ENCODE results near the gene MASP1. TPM values are rescaled to one million over a fixed set of nuclear protein-coding genes. Genes with fewer than 3 reads are reported as not detected.
A peak's percentile ranks its signal among the peaks of the same experiment; 100 is the strongest.

The MASP1 gene
- total RNA-seq, 1 donor from 2014 or later, result 144 TPM

DNA sequence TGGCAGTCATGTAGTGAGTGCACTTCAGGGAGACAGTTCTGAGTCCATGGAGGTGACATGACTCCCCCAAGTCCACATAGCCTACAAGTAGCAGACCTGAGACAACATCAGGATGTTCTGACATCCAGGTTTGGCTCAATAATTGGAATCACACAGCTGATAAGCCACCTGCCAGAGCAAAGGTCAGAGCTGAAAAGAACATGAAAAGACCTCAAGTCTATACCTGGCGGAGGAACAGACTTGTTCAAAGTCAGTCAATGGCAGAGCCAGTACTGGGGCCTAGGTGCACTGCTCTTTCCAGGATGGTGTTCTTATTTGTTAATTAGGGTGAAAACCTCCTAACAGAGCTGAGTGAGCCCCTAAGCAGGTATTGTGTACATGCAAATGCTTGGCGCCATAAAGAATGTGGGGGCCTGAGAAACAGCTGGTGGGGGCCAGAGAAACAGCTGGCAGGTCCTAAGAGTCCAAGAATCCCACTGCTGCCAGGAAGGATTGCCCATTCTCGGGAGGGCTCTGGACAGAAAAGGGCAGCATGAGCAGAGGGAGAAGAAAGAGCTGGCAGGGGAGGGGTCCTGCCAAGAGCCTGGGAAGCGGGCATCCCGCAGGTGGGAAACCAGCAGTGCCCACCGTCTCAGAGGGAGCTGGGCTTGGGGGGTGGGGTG, 17.1 kb downstream of the MASP1 start:
- DNase-seq (no peak), ATAC-seq (ENCODE audit: poor library complexity) (no peak)
- intact Hi-C loops (cut with DNase I), result no loop called here

DNA sequence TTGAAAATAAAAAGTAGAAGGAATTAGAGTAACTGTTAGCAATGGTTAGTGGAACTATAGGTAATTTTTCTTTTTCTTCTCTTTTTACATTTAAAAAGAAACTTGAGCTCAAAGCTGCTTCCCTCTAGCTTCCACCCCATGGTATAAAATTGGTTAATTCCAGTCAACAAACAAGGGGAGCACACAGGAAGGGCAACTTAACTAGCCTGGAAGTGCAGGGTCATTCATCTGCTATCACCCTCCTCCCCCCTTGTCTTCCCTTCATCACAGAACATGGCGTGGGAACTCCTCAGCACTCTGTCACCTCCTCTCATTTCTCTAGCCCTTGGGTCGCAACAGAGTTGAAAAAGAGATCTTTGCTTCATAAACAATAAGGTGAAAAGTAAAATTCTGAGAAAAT, 20.0 kb downstream of the MASP1 start:
- intact Hi-C loops (cut with DNase I), result no loop called here
- no peak for DNase-seq
- ATAC-seq (ENCODE audit: poor library complexity), result no peak

DNA sequence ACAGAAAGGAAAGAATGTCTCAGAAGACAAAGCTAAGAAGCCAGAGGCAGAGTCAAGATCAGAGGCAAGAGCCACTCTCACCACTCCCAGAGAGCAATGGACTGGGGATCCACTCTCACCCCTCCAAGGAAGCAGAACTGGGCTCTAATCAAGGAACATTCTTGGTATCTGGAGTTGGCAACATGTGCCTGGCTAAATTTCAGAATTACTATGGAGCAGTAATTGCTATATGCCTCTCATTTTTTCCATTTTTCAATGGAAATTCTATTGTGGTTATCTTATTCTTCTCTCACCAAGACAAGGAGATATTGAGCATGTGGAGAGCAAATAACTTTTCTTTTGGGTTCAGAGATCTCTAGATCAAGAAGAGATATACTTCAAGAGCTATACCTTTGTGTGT, 22.1 kb downstream of the MASP1 start:
- DNase-seq, result no peak
- intact Hi-C loops (cut with DNase I), result no loop called here
- ATAC-seq (ENCODE audit: poor library complexity), result no peak

DNA sequence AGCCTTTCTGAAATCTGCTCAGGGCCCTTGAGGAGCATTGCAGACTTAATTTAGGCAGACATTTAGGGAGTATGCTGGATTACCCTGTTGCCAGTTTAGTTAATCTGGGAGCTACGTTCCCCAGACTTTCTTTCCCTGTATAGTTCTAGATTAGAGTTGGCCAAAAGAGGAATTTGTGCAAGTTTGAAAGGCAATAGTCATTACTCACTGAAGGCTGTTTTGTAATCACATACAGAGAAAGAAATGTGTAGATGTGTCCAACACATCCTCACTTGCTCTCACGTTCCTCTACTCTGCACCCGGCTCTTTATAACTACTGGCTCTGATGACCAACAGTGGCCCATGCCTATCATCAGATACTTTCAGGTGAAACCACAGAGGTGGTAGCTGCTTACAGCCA, 24.2 kb downstream of the MASP1 start:
- ATAC-seq (ENCODE audit: poor library complexity) (no peak), DNase-seq (no peak)
- intact Hi-C loops (cut with DNase I), result no loop called here

DNA sequence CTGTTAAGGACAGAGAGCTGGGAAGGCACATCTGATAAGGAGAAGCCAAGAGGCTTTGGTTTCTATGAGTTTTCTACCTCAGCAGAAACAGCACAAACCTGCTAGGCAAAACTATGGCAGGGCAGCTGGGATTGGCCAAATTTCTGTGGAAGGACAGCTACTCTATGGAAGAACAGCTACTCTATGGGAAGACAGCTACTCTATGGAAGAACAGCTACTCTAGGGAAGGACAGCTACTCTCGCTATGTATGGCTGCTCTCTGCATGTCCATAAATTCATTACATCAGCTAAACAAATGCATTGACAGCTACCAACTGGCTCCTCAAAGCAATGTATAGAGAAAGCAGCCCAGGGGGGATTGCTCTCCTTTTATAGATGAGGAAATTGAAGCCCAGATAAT, 24.8 kb downstream of the MASP1 start:
- DNase-seq (no peak), ATAC-seq (ENCODE audit: poor library complexity) (no peak)
- intact Hi-C loops (cut with DNase I), result no loop called here

DNA sequence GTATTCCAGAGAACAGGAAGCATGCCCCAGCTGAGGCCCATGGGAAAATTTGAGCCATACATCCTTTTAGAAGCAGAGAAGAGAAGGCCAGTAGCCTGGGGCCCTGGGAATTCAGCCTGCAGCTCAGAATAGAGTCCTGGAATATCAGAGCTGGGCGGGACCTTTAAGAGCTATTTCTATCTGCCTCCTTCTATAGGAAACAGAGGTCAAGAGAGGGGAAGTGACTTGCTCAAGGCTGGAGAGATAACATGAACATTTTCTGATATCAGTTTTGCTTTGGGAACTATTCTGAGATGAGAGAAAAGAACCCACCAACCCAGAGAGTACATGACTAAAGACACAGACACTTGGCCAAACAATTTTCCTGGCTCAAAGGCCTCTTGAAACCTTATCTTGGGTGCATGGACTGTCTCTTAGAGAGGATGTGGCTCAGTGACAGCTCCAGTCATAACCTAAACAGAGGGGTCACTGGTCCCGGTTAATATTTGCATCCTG, 26.0 kb downstream of the MASP1 start:
- intact Hi-C loops (cut with DNase I), result no loop called here
- no peak for DNase-seq
- ATAC-seq (ENCODE audit: poor library complexity), result peak; percentile 85

DNA sequence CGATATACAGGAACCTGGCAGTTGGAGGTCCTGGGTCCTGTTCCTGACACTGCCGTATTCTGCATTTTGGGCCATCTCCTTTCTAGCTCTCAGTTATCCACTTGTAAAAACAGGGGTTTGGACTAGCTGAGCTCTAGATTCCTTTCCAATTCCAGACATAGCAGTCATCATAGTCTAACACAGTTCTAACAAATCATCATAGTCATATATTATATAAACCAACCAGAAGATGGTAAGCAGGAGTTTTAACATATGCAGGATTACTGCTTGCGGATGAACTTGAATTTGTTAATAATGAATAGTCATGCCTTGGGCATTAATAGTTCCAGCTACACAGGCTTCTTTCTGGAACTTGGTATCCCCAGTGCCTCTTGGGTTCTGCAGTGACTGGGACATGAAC, 26.6 kb downstream of the MASP1 start:
- intact Hi-C loops (cut with DNase I), result no loop called here
- ATAC-seq (ENCODE audit: poor library complexity), result no peak

DNA sequence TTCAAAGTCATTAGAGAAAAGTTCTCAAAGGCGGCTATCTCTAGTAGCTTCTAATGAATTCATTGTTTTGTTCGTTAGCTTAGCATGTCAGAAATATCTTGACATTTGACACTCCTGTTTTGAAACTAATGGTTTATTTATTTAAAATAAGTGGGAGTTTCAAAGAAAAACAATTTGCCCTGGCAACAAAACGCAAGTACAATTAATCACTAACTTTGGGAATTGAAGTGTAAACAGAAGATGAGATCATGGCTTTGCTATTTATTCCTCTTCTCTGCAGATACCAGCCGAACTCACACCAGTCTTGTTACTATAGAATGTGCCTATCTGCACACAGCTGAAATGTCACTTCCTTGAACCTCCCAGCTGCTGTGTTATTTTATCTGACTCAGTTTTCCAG, 27.5 kb downstream of the MASP1 start:
- DNase-seq, result no peak
- ATAC-seq (ENCODE audit: poor library complexity), result peak; percentile 39
- intact Hi-C loops (cut with DNase I), result no loop called here

More for the DNA sequence above, 26.6 kb downstream of the MASP1 start:
- DNase-seq, result no peak

DNA sequence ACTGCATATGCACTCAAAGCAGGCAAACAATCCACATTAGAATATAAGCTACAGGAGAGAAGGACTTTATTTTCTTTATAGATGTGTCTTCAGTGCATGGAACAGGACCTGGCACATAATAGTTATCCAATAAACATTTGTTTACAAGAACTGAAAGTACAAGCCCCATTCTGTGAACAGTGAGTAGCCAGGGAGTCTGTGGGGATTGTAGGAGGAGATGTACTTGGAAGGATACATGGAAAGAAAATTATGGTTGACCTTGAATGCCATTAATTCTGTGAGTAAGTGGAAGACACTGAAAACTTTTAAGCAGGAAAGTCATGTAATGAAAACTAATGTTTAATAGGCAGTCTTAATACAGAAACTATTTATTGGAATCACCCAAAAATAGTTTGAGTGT, 28.3 kb downstream of the MASP1 start:
- DNase-seq (no peak), ATAC-seq (ENCODE audit: poor library complexity) (no peak)
- intact Hi-C loops (cut with DNase I), result no loop called here

DNA sequence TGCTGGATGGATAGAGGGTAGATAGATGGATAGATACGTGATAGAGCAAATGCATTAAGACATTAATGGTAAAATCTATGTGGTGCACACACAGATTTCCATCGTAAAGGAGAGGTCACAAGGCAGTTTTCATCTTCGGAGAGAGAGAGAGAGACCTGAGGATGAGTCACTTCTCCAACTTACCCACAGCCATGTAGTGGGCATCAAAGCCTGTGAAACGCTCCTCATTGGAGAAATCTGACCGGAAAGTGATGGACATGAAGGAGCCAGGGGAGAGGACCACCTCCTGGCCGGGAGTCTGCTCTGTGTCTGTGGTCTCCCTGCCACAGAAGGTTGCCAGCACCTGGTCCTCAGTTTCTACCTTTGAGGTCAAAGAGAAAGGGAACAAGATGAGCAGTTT, 29.2 kb downstream of the MASP1 start:
- DNase-seq (no peak), ATAC-seq (ENCODE audit: poor library complexity) (no peak)
- intact Hi-C loops (cut with DNase I), result no loop called here

DNA sequence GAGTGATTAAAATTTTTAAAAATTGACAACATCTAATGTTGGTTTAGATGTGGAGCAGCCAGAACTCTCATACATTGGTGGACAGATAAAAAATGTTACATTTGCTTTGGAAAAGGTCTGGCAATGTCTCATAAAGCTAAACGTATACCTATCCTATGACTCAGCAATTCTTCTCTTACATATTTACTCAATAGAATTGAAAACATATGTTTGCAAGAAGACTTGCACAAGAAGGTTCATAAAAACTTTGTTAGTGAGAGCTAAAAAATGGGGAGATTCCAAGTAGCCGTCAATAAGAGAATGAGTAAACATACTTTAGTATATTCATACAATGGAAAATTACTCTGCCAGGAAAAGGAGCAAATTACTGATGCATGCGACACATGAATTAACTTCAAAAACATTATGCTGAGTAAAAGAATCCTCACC, 30.0 kb downstream of the MASP1 start:
- DNase-seq (no peak), ATAC-seq (ENCODE audit: poor library complexity) (no peak)
- intact Hi-C loops (cut with DNase I), result no loop called here

DNA sequence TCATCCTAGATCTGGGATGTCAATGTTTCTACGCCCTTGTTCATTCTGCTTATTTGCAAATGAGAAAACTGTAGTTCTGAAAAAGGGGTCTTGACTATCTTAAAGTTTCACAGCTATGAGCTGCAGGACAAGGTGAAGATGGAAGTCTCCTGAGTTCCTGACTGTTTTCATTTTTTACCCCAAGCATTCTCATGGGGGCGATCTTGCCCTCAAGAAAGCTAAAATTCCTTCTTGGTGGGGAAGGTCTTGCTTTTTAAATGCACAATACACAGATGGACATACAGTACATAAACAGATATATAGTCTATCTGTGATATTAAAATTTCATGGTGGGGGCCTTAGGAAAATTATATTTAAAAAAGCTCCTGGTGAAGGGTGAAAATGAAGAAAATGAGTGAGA, 32.4 kb downstream of the MASP1 start:
- DNase-seq (no peak), ATAC-seq (ENCODE audit: poor library complexity) (no peak)
- intact Hi-C loops (cut with DNase I), result no loop called here

DNA sequence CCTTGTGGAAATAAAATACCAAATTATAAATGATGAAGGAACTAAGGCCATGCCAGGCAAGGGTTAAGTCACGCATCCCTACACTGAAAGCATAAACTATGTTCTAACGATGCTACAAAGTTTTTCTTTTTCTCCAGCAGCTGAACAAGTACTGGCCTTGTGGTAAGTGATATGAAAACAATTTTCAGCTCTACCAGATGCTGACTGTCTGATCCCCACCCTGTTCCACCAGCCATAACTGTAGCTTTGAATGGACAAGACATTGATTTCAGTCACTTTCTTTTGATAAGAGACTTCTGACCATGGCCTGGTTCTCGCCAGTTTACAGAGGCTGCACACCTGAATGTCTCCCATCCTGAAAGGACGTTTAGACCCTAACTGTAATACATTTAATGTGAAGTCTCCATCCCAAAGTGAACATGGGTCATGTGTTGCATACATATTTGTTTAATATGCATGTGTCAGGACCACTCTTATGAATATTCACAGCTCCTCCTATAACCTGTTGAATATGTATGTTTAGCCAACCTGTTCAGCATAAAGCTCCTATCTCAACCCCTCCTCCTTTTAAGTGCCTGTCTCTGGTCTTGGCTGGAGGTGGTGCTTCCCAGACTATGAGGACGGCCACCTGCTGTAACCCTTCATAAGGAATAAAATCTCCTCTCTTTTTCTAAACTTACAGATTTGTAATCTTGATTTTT, 33.4 kb downstream of the MASP1 start:
- no peak for ATAC-seq (ENCODE audit: poor library complexity)
- no peak for DNase-seq
- intact Hi-C loops (cut with DNase I), result no loop called here

DNA sequence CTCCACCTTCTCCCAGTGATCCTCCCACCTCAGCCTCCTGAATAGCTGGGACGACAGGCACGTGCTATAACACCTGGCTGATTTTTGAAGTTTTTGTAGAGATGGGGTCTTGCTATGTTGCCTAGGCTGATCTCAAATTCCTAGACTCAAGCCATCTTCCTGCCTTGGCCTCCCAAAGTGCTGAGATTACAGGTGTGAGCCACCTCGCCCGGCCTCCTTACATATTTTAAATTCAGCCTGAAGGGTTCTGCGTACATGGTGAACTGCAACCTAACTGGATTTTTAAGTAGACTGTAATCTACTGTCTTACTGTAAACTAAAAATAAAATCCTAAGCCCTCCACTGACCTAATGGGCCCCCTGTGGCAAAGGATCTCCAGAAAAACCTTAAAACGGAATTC, 34.1 kb downstream of the MASP1 start:
- DNase-seq (no peak), ATAC-seq (ENCODE audit: poor library complexity) (no peak)
- intact Hi-C loops (cut with DNase I), result no loop called here

DNA sequence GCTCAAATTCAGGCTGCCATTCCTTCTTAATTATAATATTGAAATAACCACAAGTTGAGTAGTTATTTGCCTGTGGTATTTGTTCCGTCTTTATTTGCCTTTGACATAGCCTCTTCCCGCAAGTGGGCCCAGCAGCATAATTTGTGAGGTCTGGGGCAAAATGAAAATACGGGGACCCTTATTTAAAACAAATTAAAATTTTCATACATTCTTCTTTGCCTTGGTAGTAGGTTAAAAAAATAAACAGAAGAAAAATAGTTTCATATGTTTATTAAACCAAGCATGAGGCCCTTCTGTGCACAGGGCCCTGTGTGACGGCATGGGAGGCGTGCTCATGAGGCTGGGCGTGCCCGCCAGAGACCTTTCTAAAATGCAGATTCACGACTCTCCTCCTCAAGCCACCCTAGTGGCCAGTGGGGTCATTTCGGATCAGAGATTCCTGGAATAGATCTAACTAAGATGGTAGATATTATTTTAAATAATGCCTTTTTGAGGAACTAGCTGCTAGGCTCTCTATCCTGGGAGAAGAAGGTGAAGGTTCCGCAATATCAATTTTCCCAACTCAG, 35.4 kb downstream of the MASP1 start:
- intact Hi-C loops (cut with DNase I), result no loop called here
- ATAC-seq (ENCODE audit: poor library complexity) (no peak), DNase-seq (no peak)

DNA sequence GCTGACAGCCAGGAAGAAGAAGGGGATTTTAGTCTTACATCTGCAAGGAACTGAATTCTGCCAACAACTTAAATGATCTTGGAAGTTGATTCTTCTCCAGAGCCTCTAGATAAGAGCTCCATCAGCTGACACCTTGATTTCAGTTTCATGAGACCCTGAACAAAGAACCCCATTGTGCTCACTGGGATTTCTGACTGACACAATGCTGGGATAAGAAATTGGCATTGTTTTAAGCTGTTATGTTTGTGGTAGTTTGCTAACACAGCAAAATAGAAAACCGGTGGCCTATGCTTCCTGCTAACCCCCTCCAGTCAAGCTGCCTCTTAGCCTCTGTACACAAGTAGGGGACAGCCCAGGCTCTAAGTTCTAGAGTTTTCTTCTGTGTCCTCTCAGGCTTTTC, 36.2 kb downstream of the MASP1 start:
- ATAC-seq (ENCODE audit: poor library complexity) (peak; percentile 14), DNase-seq (no peak)
- intact Hi-C loops (cut with DNase I), result no loop called here

DNA sequence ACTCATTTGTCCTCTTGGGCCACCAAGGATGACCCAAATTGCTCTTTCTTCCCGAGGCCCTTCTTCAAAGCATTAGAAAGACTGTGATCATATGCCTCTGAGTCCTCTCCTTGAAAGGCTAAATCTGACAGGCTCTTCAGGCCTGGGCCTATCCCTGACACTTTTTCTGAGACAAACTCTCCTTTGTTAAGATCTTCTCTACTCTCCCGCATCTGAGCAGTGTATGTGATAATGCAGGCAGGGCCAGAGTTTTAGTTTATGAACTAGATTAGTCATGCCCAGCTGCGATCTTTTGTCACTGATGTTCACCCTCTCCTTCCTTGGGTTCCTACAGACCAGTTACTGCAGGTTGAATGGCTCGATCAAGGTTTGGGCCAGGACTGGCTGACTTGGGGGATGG, 39.2 kb downstream of the MASP1 start:
- intact Hi-C loops (cut with DNase I), result no loop called here
- ATAC-seq (ENCODE audit: poor library complexity), result no peak
- DNase-seq, result no peak

DNA sequence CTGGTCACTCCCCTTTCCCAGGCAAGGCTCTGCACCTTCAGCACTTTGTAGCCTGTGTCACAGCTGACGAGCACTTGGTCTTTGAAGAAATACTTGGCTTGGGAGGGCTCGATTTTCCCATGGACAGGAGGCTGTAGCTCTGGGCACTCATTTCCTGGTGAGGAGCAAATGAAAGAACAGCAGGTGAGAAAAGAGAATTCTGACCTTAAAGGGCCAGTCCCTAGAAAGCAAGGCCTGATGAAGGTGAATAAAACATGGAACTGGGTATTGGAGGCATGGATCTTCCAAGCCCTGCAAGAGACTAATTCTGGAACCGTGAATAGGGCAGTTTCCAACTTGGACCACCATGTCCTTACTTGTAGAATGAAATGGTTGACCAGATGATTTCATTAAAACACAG, 39.9 kb downstream of the MASP1 start:
- intact Hi-C loops (cut with DNase I), result no loop called here
- no peak for DNase-seq

DNA sequence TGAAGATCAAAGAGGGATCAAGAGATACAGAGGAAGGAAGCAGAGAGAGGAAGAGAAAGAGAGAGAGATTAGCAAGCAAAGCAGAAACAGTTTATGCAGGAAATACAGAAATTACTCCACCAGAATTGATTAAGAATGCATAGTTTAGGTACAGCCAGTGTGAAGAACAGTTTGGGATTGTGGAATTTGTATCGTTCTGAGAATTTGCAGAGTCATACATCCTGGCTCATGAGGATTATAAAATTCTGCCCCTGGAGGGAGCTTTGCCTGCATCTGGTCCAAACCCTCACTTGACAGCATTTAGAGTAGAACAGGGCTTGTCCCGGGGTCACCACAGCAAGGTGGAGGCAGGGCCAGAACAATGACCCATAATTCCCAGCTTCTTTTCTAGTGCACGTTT, 44.1 kb downstream of the MASP1 start:
- ATAC-seq (ENCODE audit: poor library complexity) (no peak), DNase-seq (no peak)
- intact Hi-C loops (cut with DNase I), result no loop called here

More for the DNA sequence above, 39.9 kb downstream of the MASP1 start:
- ATAC-seq (ENCODE audit: poor library complexity), result no peak

DNA sequence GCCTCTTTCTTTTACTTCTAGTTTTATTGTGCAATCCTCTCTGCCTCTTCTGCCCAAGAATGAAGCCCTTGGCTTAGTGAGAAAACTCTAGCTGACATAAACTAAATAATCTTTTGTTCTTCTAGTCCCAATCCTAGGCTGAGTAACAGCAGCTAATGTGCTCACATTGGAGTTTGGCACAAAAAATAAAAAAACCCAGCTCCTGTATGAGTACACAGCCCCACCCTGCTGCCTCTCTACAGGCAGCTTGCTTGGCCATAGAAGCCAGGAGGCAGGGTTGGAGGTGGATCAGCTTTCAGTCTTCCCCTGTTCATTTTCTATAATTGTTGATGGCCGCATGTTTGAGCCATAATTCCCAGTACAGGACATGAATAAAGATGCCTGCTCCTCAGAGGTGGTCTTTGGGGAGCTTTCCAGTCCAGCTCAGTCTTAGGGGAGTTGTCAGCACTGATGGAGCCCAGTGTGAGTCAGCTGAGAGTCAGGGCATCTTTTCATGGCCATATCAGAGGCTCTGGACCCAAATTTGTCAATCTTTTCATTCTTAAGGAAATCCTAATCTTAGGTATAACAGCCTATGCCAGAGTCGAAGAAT, 47.5 kb downstream of the MASP1 start:
- intact Hi-C loops (cut with DNase I), result no loop called here
- ATAC-seq (ENCODE audit: poor library complexity) (peak; percentile 73), DNase-seq (peak; percentile 58)

Measured in Right ventricle myocardium superior (tissue), 1 donor.